ENCODE data around the gene BPIFB4. TPM values are rescaled to one million over a fixed set of nuclear protein-coding genes. Genes with fewer than 3 reads are reported as not detected.
"Not testable (repeated sequence)": the region's sequence is repeated elsewhere in the genome, so short reads cannot be mapped to it uniquely, and the experiment has no call there.

Gene BPIFB4
- total and polyA plus RNA-seq, 2 donors from 2014 or later, result not detected

DNA sequence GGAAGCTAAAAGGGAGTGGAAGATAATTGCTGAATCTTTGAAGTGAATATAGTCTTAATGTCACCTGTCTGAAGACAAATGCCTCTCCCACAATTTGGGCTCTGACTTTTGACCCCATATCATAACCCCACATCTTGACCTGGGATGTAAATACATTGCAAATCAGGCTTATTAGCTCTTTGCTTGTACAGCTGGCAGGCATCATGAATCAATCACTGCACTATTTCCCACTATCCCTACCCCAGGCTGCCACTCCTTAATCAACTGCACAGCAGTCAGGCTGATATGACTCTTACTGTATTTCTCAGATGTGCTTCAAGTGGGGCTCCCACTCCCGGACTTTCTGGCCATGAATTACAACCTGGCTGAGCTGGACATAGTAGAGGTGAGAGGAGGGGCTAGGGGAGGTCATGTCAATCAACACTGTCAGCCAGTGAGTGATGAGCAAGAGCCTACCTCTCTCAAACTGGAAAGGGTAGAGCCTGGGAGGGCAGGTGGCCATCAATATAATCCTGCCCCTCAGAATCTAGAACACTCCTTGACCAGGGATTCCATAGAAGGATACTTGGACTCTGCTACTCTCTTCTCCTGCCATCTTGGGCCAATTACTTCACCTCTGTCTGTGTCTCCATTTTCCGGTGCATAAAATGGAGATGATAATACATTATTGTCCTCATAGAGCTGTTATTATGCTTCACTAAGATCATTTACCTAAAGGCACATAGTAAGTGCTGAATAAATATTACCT lies 36.3 kb upstream of the BPIFB4 start:
- TF ChIP-seq, protein P1, sequence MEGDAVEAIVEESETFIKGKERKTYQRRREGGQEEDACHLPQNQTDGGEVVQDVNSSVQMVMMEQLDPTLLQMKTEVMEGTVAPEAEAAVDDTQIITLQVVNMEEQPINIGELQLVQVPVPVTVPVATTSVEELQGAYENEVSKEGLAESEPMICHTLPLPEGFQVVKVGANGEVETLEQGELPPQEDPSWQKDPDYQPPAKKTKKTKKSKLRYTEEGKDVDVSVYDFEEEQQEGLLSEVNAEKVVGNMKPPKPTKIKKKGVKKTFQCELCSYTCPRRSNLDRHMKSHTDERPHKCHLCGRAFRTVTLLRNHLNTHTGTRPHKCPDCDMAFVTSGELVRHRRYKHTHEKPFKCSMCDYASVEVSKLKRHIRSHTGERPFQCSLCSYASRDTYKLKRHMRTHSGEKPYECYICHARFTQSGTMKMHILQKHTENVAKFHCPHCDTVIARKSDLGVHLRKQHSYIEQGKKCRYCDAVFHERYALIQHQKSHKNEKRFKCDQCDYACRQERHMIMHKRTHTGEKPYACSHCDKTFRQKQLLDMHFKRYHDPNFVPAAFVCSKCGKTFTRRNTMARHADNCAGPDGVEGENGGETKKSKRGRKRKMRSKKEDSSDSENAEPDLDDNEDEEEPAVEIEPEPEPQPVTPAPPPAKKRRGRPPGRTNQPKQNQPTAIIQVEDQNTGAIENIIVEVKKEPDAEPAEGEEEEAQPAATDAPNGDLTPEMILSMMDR (IDR thresholded peaks at IDR 0.05; ENCODE audit: borderline replicate concordance, extremely low read depth, insufficient read depth), result no peak
- DNase-seq (no peak), FAIRE-seq (no peak)
- H3K9ac ChIP-seq (ENCODE audit: low read length in 3 of 3), result no peak overlapping the region
- H3K27me3 ChIP-seq (ENCODE audit: control insufficient read depth, insufficient read depth, low read length), result no peaks in the 10 kb centered on the region
- H3K4me3 ChIP-seq (ENCODE audit: low read length in 3 of 3), result no peak overlapping the region
- no peak overlapping the region for H3K27ac ChIP-seq (ENCODE audit: low read depth in 2 of 2, low read length in 2 of 2)
- H3K36me3 ChIP-seq (ENCODE audit: control insufficient read depth in 2 of 3, insufficient read depth in 3 of 3, low read length in 3 of 3), result no peaks in the 10 kb centered on the region
- H3K4me1 ChIP-seq (ENCODE audit: control insufficient read depth in 2 of 3, insufficient read depth in 2 of 3, low read depth in 1 of 3, low read length in 3 of 3), result no peaks in the 10 kb centered on the region
- peaks cover 0 to 12% (median 0%) of the 10 kb centered on the region in 3 donors for H3K9me3 ChIP-seq (ENCODE audit: control insufficient read depth in 2 of 3, insufficient read depth in 1 of 3, low read length in 3 of 3)
- intact Hi-C loops (cut with DNase I), result no loop called here

GRCh38 chr20:33043731-33044181 lies 35.7 kb upstream of the BPIFB4 start:
- H3K4me3 ChIP-seq (ENCODE audit: low read length in 3 of 3), result no peak overlapping the region
- H3K36me3 ChIP-seq (ENCODE audit: control insufficient read depth in 2 of 3, insufficient read depth in 3 of 3, low read length in 3 of 3), result no peaks in the 10 kb centered on the region
- FAIRE-seq (no peak), DNase-seq (no peak)
- intact Hi-C loops (cut with DNase I), result no loop called here
- no peaks in the 10 kb centered on the region for H3K27me3 ChIP-seq (ENCODE audit: control insufficient read depth, insufficient read depth, low read length)
- H3K9me3 ChIP-seq (ENCODE audit: control insufficient read depth in 2 of 3, insufficient read depth in 1 of 3, low read length in 3 of 3), result peaks cover 0 to 12% (median 0%) of the 10 kb centered on the region in 3 donors
- H3K9ac ChIP-seq (ENCODE audit: low read length in 3 of 3), result no peak overlapping the region
- TF ChIP-seq, protein P1 (IDR thresholded peaks at IDR 0.05; ENCODE audit: borderline replicate concordance, extremely low read depth, insufficient read depth), result no peak
- no peaks in the 10 kb centered on the region for H3K4me1 ChIP-seq (ENCODE audit: control insufficient read depth in 2 of 3, insufficient read depth in 2 of 3, low read depth in 1 of 3, low read length in 3 of 3)
- no peak overlapping the region for H3K27ac ChIP-seq (ENCODE audit: low read depth in 2 of 2, low read length in 2 of 2)

DNA sequence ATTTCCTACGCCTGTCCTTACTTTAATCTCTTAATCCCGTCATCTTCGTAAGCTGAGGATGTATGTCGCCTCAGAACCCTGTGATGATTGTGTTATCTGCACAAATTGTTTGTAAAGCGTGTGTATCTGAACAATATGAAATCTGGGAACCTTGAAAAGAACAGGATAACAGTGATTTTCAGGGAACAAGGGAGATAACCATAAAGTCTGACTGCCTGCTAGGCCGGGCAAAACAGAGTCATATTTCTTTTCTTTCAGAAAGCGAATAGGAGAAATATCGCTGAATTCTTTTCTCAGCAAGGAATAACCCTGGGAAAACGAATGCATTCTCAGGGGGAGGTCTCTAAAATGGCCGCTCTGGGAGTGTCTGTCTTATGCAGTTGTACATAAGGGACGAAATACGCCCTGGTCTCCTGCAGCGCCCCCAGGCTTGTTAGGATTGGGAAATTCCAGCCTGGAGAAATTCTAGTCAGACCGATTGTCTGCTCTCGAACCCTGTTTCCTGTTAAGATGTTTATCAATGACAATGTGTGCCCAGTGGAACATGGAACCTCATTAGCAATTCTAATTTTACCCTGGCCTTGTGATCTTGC lies 34.2 kb upstream of the BPIFB4 start:
- H3K9ac ChIP-seq (ENCODE audit: low read length in 3 of 3); H3K27ac ChIP-seq (ENCODE audit: low read depth in 2 of 2, low read length in 2 of 2); H3K4me1 ChIP-seq (ENCODE audit: control insufficient read depth in 2 of 3, insufficient read depth in 2 of 3, low read depth in 1 of 3, low read length in 3 of 3); H3K4me3 ChIP-seq (ENCODE audit: low read length in 3 of 3); H3K27me3 ChIP-seq (ENCODE audit: control insufficient read depth, insufficient read depth, low read length); H3K36me3 ChIP-seq (ENCODE audit: control insufficient read depth in 2 of 3, insufficient read depth in 3 of 3, low read length in 3 of 3); FAIRE-seq; intact Hi-C loops (cut with DNase I); DNase-seq: not testable (repeated sequence)
- H3K9me3 ChIP-seq (ENCODE audit: control insufficient read depth in 2 of 3, insufficient read depth in 1 of 3, low read length in 3 of 3), result peaks cover 0 to 12% (median 0%) of the 10 kb centered on the region in 3 donors

DNA sequence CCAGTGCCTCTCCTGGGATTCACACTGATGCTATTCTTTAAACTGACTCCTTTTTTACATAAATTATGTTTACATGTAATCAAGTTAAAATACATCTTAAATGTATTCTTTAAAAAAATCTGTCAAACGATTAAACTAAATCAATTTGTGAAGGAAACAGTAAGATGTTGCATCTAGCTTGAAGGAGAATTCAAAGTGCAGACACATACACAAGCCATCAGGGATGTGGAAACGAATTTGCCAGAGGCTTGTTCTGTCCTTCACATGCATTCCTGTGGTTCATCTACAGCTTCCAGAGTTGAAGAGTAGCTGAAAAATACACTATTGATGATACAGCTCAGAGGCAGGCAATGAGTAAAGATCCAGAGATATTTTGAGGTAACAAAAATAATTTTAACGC lies 33.0 kb upstream of the BPIFB4 start:
- TF ChIP-seq, protein P1 (IDR thresholded peaks at IDR 0.05; ENCODE audit: borderline replicate concordance, extremely low read depth, insufficient read depth), result no peak
- Histone ChIP-seq H3K27me3 (ENCODE audit: control insufficient read depth, insufficient read depth, low read length) (no peaks in the 10 kb centered on the region), H3K9me3 (ENCODE audit: control insufficient read depth in 2 of 3, insufficient read depth in 1 of 3, low read length in 3 of 3) (peaks cover 0 to 12% (median 0%) of the 10 kb centered on the region in 3 donors), H3K36me3 (ENCODE audit: control insufficient read depth in 2 of 3, insufficient read depth in 3 of 3, low read length in 3 of 3) (no peaks in the 10 kb centered on the region), H3K9ac (ENCODE audit: low read length in 3 of 3) (no peak overlapping the region), H3K4me3 (ENCODE audit: low read length in 3 of 3) (no peak overlapping the region), H3K4me1 (ENCODE audit: control insufficient read depth in 2 of 3, insufficient read depth in 2 of 3, low read depth in 1 of 3, low read length in 3 of 3) (no peaks in the 10 kb centered on the region), H3K27ac (ENCODE audit: low read depth in 2 of 2, low read length in 2 of 2) (no peak overlapping the region)
- intact Hi-C loops (cut with DNase I), result no loop called here
- FAIRE-seq (no peak), DNase-seq (no peak)
